HG02981 (cell line): ENCODE results near the gene KRTDAP.

Experiments
- ATAC-seq: cut with Tn5 transposase; IDR thresholded peaks from one replicate; pipeline ENCODE4 v1.9.1; 2021; ENCODE audit warnings: mild to moderate bottlenecking, moderate library complexity; ENCODE audit not compliant: unreplicated experiment

Gene KRTDAP

GRCh38 chr19:35513628-35514281 lies 23.5 kb upstream of the KRTDAP start, which contains the start of gene DMKN:
DMKN (minus strand) TSS chr19:35513649; CDS start chr19:35513475, 174 bp downstream.
- no peak for ATAC-seq

GRCh38 chr19:35512831-35513627 lies 22.8 kb upstream of the KRTDAP start:
- ATAC-seq, result no peak

GRCh38 chr19:35511337-35511736 lies 21.1 kb upstream of the KRTDAP start:
- ATAC-seq, result no peak

- ATAC-seq, result no peak
These were observed 20.3 kb upstream of the KRTDAP start for GRCh38 chr19:35510626-35510964.

- peak; percentile 61 for ATAC-seq
These were observed 19.8 kb upstream of the KRTDAP start for GRCh38 chr19:35509861-35510625.

- no peak for ATAC-seq
These were observed 18.9 kb upstream of the KRTDAP start for GRCh38 chr19:35509018-35509652.

GRCh38 chr19:35508129-35508528 lies 17.9 kb upstream of the KRTDAP start:
- ATAC-seq, result no peak

DNA sequence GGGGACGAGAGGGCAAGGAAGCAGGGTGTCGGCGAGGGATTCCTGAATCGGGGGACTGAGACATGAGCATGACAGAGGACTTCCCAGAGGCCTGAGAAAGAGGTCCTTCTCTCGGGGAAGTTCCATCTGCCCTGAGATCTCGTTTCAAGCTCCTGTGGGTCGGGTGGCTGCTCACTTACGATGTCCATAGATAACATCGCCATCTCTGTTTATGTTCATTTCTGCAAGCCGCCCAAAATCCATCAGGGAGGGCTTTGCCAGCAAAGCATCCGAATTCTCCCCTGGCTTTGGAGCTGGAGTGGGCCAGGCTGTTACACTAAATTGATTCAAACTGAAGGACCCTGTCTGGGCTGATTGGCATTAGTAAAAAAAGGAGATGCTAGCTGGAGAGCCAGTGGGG lies 17.3 kb upstream of the KRTDAP start:
- no peak for ATAC-seq

GRCh38 chr19:35506011-35506410 lies 15.7 kb upstream of the KRTDAP start:
- no peak for ATAC-seq

DNA sequence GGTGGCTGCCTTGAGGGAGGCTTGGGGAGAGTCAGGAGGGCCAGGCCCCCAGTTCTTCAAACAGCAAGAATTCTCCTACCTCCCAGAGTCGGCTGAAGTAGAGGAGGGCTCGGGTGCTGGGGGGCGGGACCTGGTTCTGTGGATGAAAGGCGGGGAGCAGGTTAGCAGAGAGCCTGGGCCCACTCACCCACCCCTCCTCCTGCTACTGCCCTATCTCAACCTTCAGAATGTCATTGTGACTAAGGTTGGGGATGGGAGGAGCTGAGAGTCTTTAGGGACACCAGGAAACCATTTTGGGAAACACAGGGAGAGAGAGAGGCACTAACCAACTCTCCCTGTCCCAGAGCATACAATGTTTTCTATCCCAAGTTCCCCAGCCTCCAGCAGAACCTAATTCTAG lies 12.5 kb upstream of the KRTDAP start:
- ATAC-seq, result no peak

- no peak for ATAC-seq
These were observed 11.4 kb upstream of the KRTDAP start for GRCh38 chr19:35501684-35502083.

DNA sequence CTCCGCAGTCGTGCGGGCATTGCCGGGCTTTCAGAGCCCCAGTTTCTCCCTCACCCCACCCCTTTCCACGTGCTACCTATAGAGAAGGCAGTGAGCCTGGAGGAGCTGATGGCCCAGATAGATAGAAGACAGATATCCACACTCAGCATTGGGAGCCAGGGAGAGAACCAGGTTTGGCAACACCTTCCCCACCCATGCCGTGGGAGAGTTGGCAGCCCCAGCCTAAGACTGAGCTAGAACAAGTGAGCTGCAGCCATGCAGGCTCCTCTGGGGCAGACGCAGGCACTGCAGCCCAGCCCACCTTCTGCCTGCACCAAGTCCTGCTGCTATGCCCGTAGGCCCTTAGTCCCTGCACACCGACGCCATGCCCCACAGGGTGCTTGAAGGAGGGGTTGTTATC lies 10.3 kb upstream of the KRTDAP start:
- no peak for ATAC-seq

GRCh38 chr19:35498984-35499527 lies 8.8 kb upstream of the KRTDAP start:
- no peak for ATAC-seq

DNA sequence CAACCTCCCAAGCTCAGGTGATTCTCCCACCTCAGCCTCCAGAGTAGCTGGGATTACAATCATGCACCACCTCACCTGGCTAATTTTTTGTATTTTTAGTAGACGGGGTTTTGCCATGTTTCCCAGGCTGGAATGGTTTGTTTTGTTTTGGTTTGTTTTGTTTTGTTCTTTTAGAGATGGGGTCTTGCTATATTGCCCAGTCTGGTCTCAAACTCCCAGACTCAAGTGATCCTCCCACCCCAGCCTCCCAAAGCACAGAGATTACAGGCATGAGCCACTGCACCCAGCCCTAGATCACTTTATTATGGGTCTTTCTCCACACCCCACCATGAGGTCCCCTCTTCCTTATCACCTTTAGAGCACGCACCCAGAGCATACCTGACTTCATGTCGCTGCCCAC lies 8.0 kb upstream of the KRTDAP start:
- no peak for ATAC-seq

- ATAC-seq, result no peak
These were observed 7.1 kb upstream of the KRTDAP start for GRCh38 chr19:35497406-35497805.

GRCh38 chr19:35495107-35496064 lies 5.1 kb upstream of the KRTDAP start:
- no peak for ATAC-seq

DNA sequence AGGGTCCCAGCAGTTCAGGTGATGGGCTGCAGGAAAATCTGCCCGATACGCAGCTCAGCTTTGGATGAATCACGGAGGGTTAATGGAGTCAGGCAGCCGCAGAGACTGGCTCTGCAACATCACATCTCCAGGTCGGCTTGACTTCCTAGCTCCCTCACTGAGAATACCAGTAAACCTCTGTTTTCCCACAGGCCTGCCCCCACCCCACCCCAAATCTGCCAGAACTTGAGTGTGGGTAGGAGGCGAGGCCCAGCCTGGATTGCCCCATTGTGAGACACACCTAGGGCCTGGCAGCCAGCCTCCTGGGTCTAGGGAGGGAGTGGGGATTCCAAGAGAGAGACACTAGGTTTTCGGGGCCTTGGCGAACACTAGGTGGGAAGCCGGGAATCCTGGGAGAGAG lies 3.7 kb upstream of the KRTDAP start:
- ATAC-seq, result no peak

DNA sequence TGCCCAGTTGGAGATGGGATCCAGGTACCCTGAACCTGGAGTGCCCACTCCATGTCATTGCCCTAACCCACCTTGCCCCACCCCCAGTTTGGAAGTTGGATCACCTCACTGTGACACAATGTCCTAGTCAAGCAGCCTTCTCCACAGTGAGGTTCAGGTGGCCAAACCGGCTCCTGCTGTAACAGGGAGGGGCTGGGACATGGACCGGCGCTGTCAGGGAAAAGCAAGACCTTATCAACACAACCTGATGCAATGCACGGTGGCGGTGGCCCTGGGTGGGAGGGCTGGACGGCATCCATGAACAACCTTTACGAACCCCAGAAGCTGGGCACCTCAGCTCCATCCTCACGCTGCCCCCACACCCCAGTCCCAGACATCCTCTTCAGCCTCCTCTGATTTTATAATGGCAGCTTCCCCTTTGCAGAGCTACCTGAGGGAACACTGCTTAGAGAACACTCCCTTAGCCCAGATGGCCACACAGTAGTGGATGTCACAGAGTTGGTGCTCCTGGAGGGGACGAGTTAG lies 1.6 kb upstream of the KRTDAP start:
- ATAC-seq, result no peak

- ATAC-seq, result no peak
These were observed 1.6 kb downstream of the KRTDAP start for GRCh38 chr19:35488677-35489076.
